ENCODE measurements around the gene LAD1. TPM values are rescaled to one million over a fixed set of nuclear protein-coding genes. Genes with fewer than 3 reads are reported as not detected.

LAD1 gene
- polyA plus RNA-seq, 1 donor from 2014 or later: not detected

DNA sequence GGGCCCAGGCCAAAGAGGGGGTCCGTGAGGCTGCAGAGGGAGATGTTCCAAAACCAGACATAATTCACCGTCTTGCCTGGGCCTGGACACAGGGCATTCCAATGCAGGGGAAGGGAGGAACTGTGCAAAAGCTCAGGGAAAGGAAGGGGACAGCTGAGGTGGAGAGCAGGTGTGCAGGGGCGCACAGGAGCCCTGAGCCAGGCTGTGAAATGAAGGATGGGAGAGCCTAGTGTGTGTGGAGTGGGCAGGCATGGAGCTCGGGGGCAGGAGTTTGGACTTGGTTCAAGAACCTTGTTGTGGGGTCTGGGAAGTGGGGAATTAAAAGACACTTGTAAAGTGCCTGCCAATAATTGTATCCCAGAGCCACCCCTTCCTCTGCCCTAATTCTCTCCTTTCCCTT, 20.1 kb upstream of the LAD1 start:
- Histone ChIP-seq H3K4me3 (ENCODE audit: low read length) (no peak overlapping the region), H3K9me2 (ENCODE audit: insufficient read depth, low read length) (no peaks in the 10 kb centered on the region), H3K36me3 (ENCODE audit: insufficient read depth, low read length) (no peaks in the 10 kb centered on the region), H3F3A (ENCODE audit: insufficient read depth, low read length, poor library complexity, severe bottlenecking) (no peaks in the 10 kb centered on the region), H3K4me2 (ENCODE audit: low read length) (no peak overlapping the region), H3K9me3 (ENCODE audit: low read length) (no peaks in the 10 kb centered on the region), H3K9ac (ENCODE audit: low read length) (no peak overlapping the region), H3K79me2 (replicated peaks; ENCODE audit: insufficient read depth, low read length) (no peaks in the 10 kb centered on the region), H3K27ac (ENCODE audit: low read length) (no peak overlapping the region), H4K20me1 (ENCODE audit: insufficient read depth) (no peaks in the 10 kb centered on the region), H3K27me3 (ENCODE audit: insufficient read depth, low read depth, low read length) (no peaks in the 10 kb centered on the region), H2AFZ (ENCODE audit: low read depth, low read length) (no peak overlapping the region)
- no peak for TF ChIP-seq EZH2 (IDR thresholded peaks at IDR 0.05; ENCODE audit: borderline replicate concordance, insufficient read depth, low read length, poor library complexity, severe bottlenecking)
- TF ChIP-seq TAF1 (IDR thresholded peaks at IDR 0.05; ENCODE audit: low read depth): no peak
- no peak for TF ChIP-seq SMC3 (conservative IDR thresholded peaks at IDR 0.05; ENCODE audit: poor library complexity)
- no peak for TF ChIP-seq RAD21 (conservative IDR thresholded peaks at IDR 0.05)
- TF ChIP-seq MXI1 (conservative IDR thresholded peaks at IDR 0.05; ENCODE audit: poor library complexity, severe bottlenecking): no peak
- TF ChIP-seq, protein P1, sequence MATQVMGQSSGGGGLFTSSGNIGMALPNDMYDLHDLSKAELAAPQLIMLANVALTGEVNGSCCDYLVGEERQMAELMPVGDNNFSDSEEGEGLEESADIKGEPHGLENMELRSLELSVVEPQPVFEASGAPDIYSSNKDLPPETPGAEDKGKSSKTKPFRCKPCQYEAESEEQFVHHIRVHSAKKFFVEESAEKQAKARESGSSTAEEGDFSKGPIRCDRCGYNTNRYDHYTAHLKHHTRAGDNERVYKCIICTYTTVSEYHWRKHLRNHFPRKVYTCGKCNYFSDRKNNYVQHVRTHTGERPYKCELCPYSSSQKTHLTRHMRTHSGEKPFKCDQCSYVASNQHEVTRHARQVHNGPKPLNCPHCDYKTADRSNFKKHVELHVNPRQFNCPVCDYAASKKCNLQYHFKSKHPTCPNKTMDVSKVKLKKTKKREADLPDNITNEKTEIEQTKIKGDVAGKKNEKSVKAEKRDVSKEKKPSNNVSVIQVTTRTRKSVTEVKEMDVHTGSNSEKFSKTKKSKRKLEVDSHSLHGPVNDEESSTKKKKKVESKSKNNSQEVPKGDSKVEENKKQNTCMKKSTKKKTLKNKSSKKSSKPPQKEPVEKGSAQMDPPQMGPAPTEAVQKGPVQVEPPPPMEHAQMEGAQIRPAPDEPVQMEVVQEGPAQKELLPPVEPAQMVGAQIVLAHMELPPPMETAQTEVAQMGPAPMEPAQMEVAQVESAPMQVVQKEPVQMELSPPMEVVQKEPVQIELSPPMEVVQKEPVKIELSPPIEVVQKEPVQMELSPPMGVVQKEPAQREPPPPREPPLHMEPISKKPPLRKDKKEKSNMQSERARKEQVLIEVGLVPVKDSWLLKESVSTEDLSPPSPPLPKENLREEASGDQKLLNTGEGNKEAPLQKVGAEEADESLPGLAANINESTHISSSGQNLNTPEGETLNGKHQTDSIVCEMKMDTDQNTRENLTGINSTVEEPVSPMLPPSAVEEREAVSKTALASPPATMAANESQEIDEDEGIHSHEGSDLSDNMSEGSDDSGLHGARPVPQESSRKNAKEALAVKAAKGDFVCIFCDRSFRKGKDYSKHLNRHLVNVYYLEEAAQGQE (IDR thresholded peaks at IDR 0.05; ENCODE audit: borderline replicate concordance): no peak
- no peak for TF ChIP-seq POLR2AphosphoS5 (IDR thresholded peaks at IDR 0.05)
- TF ChIP-seq, protein P2, sequence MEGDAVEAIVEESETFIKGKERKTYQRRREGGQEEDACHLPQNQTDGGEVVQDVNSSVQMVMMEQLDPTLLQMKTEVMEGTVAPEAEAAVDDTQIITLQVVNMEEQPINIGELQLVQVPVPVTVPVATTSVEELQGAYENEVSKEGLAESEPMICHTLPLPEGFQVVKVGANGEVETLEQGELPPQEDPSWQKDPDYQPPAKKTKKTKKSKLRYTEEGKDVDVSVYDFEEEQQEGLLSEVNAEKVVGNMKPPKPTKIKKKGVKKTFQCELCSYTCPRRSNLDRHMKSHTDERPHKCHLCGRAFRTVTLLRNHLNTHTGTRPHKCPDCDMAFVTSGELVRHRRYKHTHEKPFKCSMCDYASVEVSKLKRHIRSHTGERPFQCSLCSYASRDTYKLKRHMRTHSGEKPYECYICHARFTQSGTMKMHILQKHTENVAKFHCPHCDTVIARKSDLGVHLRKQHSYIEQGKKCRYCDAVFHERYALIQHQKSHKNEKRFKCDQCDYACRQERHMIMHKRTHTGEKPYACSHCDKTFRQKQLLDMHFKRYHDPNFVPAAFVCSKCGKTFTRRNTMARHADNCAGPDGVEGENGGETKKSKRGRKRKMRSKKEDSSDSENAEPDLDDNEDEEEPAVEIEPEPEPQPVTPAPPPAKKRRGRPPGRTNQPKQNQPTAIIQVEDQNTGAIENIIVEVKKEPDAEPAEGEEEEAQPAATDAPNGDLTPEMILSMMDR (IDR thresholded peaks at IDR 0.05; ENCODE audit: poor library complexity, severe bottlenecking): no peak
- TF ChIP-seq EP300 (conservative IDR thresholded peaks at IDR 0.05; ENCODE audit: poor library complexity, severe bottlenecking): no peak

DNA sequence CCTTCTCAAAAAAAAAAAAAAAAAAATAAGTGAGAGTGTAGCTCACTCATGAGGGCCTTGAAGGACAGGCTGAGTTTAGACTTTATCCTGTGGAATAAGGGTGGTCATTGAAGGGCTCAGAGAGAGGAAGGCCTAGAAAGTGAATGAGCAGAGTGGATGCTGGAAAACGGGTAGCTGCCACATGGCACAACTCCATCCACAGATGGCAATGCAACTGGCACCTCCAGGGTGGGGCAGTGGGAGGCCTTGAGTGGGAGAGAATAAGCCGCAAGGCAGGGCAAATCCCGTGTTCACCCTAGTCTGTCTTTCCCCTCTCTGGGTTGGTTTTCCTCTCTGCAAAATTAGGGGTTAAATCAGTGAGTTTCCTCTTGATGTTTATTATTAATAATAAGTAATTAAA, 19.3 kb upstream of the LAD1 start:
- H3K9me2 ChIP-seq (ENCODE audit: insufficient read depth, low read length): no peaks in the 10 kb centered on the region
- H4K20me1 ChIP-seq (ENCODE audit: insufficient read depth): no peaks in the 10 kb centered on the region
- H3K9ac ChIP-seq (ENCODE audit: low read length): no peak overlapping the region
- H3K4me2 ChIP-seq (ENCODE audit: low read length): no peak overlapping the region
- H3F3A ChIP-seq (ENCODE audit: insufficient read depth, low read length, poor library complexity, severe bottlenecking): no peaks in the 10 kb centered on the region
- H3K36me3 ChIP-seq (ENCODE audit: insufficient read depth, low read length): no peaks in the 10 kb centered on the region
- no peak overlapping the region for H3K4me3 ChIP-seq (ENCODE audit: low read length)
- H2AFZ ChIP-seq (ENCODE audit: low read depth, low read length): no peak overlapping the region
- H3K9me3 ChIP-seq (ENCODE audit: low read length): no peaks in the 10 kb centered on the region
- no peaks in the 10 kb centered on the region for H3K79me2 ChIP-seq (replicated peaks; ENCODE audit: insufficient read depth, low read length)
- no peaks in the 10 kb centered on the region for H3K27me3 ChIP-seq (ENCODE audit: insufficient read depth, low read depth, low read length)
- TF ChIP-seq EZH2 (IDR thresholded peaks at IDR 0.05; ENCODE audit: borderline replicate concordance, insufficient read depth, low read length, poor library complexity, severe bottlenecking) (no peak), TAF1 (IDR thresholded peaks at IDR 0.05; ENCODE audit: low read depth) (no peak), EP300 (conservative IDR thresholded peaks at IDR 0.05; ENCODE audit: poor library complexity, severe bottlenecking) (no peak), POLR2AphosphoS5 (IDR thresholded peaks at IDR 0.05) (no peak), RAD21 (conservative IDR thresholded peaks at IDR 0.05) (no peak), MXI1 (conservative IDR thresholded peaks at IDR 0.05; ENCODE audit: poor library complexity, severe bottlenecking) (no peak), SMC3 (conservative IDR thresholded peaks at IDR 0.05; ENCODE audit: poor library complexity) (no peak)
- TF ChIP-seq, protein P2 (IDR thresholded peaks at IDR 0.05; ENCODE audit: poor library complexity, severe bottlenecking): no peak
- TF ChIP-seq, protein P1 (IDR thresholded peaks at IDR 0.05; ENCODE audit: borderline replicate concordance): no peak
- H3K27ac ChIP-seq (ENCODE audit: low read length): no peak overlapping the region

Data from neural cell (in vitro differentiated cells).